Dedifferentiated amniotic fluid mesenchymal stem cell (primary cell): ENCODE measurements around the gene SCN4B.
A peak's percentile ranks its signal among the peaks of the same experiment; 100 is the strongest.

Experiments
- DNase-seq: peaks from one replicate; pipeline ENCODE4 v3.0.0-alpha.2; 2016; ENCODE audit errors: extremely low spot score

SCN4B gene

DNA sequence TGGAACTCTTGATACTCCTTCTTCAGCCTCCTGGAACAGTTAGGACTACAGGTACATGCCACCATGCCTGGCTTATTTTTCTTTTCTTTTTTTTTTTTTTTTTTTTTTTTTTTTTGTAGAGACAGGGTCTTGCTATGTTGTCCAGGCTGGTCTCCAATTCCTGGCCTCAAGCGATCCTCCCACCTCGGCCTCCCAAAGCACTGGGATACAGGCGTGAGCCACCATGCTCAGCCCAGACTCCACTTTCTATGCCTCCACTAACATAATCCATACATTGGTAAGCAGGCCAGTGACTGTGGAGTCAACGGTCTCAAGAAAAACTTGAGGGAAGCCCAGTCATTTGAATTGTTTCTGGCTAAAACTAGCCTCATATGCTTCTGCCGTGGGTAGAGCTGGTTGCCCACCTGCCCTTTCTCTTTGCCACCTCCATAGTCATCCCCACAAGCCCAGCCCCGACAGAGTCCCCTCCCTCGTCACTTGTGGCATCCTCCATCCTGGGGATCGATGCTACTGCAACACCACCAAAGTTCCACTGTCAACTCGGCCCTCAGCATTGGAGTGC lies 21.5 kb upstream of the SCN4B start:
- no peak for DNase-seq

- DNase-seq = no peak
Observed at GRCh38 chr11:118172356-118172755, 19.7 kb upstream of the SCN4B start.

DNA sequence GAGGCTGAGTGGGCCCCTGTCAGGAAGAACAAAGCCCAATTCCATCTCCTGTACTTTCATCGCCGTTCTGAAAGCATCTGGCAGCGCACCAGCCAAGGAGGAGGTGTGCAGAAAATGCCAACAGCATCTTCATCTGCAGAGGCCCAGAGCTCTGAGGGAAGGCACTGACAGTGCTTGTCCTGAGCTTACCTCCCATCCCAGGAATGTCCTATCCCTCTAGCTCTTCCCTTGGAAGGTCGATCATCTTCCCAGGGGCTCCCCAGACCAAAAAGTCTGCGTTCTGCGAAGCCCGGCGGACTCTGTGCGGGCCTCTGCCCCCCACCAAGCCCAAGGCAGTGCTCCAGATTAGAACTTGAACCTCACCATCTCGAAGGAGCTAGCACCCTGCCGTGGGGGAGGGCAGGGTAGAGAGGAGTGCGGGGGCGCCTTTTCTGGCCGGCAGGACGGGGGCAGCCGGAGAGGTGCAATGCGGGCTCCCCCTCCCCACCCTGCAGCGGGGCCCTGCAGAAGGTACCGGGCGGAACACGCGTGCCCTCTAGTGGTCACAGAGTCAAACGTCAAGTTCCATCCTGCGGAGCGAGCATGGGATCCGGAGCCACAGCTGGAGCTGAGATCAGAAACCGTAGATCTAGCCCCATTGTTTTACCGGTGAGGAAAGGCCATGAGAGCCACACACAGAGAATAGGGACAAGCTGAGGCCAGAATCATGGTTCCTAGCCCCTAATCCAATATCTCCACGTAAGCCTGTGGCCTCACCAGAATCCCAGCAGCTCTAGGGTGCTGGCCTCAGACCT lies 18.8 kb upstream of the SCN4B start:
- DNase-seq = peak; percentile 52

- DNase-seq = no peak
Observed at GRCh38 chr11:118170882-118171268, 18.3 kb upstream of the SCN4B start.

DNA sequence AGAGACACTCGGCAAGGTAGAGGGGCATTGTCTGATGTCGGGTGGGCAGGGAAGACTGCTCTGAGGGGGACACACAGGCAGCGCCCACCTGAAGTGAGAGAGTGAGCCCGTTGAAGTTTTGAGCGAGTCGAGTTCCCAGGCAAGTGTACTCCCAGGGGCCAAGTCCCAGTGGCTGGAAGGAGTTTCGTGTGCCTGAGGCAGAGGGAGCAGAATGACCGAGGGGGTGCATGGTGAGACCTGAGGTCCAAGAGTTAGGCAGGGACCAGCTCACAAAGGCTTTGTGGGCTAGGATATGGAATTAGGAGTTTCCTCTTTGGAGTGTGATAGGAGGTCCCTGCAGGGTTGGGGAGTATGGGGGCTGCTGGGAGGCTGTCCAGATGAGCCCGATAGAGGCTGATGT lies 17.6 kb upstream of the SCN4B start:
- DNase-seq = no peak

DNA sequence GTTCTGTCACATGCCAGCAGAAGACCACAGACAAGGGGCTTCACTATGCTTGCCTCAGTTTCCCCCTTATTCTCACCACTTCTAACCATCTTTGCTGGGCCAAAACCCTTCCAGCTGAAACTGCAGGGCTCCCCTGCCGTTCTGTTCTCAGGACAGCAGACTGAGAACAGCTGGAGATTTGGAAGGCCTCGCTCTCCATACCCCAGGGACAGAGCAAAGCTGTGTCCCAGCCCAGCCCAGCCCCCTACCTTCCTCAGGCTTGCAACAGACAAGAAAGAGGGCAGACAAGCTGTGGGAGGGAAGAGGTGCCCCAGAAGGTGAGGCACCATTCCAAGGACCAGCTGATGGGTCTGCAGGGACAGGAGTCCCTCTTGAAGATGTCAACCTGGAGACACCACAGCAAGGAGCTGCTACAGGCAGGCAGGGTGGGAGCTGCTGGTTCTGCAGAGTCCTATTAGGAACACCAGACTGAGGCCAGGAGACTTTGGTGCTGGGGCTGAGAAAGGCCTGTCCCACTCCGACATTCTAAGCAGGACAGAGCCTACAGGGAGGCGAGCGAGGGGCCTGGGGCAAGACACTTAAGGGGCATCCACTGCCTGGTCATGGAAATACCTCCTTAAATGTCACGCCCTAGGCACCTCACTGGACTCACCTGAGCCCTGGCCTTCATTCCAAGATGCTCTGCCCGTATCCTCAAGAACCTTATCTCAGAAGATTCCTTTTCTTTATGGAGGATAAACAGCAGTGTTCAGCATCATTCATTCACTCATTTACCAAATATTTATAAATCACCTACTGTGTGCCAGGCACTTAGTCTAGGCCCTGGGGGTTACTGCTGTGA lies 16.9 kb upstream of the SCN4B start:
- no peak for DNase-seq

DNA sequence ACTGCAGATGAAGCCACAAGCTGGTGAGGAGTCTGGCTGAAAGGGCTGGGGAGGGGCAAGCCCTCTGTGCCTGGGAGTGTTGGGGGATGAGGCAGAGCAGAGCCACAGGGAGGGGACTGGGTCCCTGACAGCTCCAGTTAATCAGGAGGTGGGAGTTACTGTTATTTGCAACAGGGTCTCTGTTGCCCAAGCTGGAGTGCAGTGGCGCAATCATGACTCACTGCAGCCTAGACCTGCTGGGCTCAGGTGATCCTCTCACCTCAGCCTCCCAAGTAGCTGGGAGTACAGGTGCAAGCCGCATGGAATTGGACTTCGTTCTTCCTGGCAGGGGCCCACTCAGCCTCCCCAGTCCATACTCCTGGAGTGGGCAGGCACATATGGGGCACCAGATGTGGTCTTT lies 16.1 kb upstream of the SCN4B start:
- no peak for DNase-seq

DNA sequence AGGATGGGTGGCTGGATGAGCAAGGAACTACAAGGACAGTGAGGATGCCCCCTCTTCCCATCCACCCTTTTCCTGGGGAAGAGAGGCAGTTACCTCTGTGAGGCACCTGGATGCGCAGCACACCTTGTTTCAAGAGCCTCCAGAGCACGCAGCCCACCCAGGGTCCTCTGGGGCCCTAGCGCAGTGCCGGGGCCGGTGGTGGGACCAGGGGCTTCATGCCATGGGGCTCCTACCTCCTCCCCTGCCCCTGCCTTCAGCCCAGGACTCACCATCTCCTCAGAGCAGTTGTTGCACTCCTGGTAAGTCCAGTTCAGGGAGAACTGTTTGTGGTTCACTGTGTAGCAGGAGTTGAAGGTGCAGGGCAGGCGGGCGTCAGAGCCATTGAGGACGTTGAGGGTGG lies 15.7 kb upstream of the SCN4B start:
- DNase-seq = no peak

GRCh38 chr11:118167906-118168305 lies 15.3 kb upstream of the SCN4B start:
- DNase-seq = no peak

DNA sequence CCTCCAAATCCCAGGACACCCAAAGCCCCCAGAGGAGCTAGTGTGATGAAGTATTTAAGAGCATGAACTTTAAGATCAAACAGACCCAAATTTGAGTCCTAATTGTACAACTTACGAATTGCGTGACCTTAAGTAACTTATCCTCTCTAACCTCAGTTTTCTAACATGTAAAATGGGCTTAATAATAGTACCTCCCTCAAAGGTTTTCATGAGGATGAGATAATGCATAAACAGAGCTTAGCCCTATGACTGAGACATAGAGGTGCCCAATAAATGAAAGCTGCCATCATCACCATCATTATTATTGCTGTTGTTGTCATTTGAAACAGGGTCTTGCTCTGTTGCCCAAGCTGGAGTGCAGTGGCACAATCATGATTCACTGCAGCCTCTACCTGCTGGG lies 14.6 kb upstream of the SCN4B start:
- no peak for DNase-seq

- DNase-seq = no peak
Observed at GRCh38 chr11:118166641-118167040, 14.0 kb upstream of the SCN4B start.

DNA sequence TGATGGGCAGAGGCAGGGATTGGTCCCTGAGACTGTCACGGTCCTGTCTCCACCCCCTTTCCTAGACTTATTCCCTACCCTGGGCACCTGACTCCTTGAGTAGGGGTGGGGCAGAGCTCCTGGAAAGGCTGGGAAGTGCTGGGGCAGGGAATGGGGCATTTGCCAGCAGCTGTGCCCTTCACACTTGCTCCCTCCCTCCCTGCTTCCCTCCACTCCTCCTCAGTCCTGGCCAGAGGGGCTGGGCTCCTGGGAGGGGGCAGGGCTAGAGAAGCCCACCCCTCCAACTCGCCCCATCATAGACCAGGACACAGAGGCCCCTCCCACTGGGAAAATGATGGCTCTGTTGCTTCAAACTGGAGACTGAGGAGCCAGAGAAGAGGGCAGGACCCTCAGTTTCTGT lies 12.3 kb upstream of the SCN4B start:
- no peak for DNase-seq

GRCh38 chr11:118163494-118163893 lies 10.9 kb upstream of the SCN4B start:
- DNase-seq = no peak

GRCh38 chr11:118162846-118163245 lies 10.2 kb upstream of the SCN4B start:
- no peak for DNase-seq

DNA sequence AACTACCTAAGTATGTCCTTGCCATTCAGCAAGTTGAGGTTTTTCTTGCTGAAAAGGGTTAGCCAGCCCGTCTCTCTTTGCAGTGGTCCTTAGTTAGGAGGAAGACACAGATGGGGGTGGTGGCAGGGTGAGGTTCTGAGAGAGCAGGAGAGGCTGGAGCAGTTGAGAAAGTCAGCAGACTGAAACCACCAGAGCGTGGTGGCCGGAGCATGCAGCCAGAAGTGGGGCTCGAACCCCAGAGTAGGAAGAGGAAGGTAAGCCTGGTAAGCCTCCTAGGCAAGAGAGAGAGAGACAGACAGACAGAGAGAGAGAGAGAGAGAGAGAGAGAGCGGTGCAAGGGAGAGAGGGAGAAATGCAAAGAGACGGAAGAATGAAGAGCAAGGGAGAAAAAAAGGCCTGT lies 9.2 kb upstream of the SCN4B start:
- DNase-seq = no peak

DNA sequence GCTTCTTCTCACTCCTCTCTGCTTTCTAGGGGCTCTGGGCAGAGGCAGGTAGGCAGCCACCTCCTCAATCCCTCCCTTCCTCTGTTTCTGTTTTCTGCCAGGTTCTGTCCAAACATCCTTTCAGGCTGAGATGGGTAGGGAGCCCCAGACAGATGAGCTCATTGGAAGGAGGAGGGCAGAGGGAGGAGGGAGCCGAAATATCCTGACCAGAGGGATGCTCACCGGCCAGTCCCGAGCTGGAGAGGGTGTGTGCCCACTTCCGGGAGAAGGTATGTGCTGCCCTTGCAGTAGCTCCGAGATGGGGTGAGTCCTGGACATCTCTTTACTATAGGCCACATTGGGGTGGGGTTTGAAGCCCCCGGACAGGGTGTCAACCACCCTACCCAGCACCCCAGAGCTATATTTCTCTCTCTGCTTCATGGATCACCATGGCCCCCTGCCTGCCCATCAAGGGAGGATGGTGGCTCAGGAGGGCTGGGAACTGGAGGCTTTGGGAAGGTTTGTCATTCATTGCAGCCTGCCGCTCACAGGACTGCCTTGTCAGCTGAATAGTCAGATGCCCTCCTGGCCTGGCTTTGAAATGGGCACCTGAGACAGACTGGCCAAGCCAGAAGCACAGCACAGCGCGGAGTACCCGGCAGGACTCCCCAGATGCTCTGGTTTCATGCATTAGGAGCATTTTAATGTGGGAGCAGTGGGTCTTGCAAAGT lies 4.7 kb upstream of the SCN4B start:
- DNase-seq = no peak

DNA sequence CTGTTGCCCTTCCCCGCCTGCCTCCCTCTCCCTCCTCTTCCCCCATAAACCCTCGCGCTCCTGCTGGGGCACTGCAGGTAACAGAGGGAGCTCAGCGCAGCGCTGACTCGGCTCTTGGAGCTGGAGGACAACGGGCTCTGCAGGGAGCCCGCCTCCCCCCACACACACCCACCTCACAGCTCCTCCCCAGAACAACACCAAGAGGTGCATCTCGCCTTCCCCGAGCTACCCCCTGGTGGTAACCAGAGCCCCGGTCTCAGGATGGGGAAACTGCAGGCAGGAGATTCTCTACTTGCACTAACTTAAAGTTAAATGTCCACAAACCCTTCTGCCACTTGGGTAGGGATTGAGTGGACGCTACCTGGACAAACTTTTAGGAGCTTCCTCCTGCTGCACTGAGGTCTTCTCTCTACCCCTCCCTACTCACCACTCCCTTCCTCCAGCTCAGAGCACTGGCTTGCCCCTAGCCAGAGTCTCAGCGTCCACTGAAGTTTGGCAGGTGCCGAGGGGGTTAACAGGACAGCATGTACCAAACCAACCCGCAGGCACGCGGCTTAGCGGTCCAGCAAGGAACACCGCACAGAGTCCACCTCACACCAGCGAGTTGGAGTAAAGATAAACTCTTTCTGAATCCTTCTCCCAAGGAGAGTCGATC lies 4.0 kb upstream of the SCN4B start:
- no peak for DNase-seq

DNA sequence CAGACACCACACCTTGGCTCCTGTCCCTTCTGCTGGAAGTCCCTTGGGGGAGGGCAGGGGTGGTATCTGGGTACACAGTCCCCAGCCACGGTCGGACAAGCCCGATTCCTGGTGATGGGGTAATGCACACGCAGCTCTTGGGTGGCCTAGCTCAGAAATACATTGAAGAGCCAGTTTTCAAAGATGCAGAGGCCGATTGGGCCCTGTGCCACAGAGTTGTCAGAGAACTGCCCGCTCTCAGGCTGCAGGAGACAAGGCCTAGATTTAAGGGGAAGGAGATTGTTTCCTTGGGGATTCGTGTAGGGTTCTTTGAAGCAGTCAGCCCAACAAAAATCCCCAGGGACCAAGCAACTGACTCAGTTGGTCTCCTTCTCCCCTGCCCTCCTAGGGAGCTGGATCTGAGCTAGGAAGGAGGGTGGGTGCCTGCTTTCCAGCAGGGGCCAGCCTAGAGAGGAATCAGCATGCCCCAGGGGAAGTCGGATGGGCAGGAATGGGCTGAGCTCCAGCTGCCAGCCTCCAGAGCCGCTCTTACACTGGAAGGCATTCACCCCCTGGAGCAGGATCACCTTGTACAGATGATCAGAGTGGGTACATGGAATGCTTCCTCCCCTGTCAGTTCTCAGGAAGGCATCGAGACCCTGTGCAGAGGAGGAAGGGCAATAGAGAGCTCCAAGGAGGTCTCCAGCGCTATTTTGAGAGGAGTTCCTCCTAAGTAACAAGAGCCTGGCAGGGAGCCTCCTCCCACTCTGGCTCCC lies 3.3 kb upstream of the SCN4B start:
- no peak for DNase-seq

DNA sequence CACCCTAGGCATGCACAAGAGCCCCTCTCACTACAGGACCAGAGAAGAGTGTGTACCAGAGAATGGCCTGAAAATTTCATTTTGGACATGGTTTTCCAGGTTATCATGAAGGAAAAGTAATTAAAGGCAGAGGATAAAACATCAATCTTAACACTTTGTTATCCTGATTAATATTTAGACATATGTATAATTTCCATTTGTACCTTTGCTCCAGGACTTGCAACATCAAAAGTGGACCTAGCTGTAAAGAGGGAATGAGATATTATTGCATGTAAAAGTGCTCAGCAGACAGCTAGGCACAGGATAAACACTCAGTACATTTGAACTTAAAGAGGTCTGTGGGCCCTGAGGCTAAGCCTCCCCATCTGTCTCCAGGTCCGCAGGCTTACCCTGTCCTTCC lies 2.0 kb upstream of the SCN4B start:
- no peak for DNase-seq

- DNase-seq = no peak
Observed at GRCh38 chr11:118153976-118154375, 1.4 kb upstream of the SCN4B start.

DNA sequence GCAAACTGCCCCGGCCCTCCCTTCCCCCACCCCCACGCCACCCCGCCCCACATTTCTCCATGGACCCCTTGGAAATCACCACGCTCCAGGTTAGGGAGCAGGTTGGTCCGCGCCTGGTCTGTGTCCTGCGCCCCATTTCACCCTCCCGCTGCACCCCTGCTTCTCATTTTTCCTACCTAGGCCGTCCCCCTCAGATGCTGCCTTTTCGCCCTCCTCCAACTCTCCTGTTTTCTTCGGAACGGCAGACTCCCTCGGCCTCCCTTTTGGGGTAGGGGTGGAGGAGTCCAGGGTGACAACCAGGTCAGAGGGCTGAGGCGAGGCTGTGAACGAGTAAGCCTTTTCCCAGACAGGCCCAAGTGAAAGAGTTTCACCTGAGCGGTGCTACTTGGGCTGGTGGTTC lies 893 bp upstream of the SCN4B start:
- DNase-seq = no peak
